A549 (cell line): ENCODE results near the gene LAMC3.

Experiments used
- BHLHE40 ChIP-seq: IDR thresholded peaks from 2 replicates; pipeline ENCODE4 v1.6.1; 2012; ENCODE audit warnings: low read depth, low read length, inconsistent platforms
- CBX2 ChIP-seq: fragments of 200-600 bp; sonication (generic); IDR thresholded peaks from 2 replicates; pipeline ENCODE4 v1.6.1; 2016; ENCODE audit warnings: low read depth, mild to moderate bottlenecking, borderline replicate concordance
- CBX8 ChIP-seq: fragments of 200-600 bp; sonication (generic); IDR thresholded peaks from 2 replicates; pipeline ENCODE4 v1.6.1; 2016
- CHD2 ChIP-seq: fragments of 150-350 bp; IDR thresholded peaks from 2 replicates; pipeline ENCODE4 v1.6.1; 2014; ENCODE audit warnings: low read length; ENCODE audit not compliant: partially characterized antibody
- HOXB5 ChIP-seq: fragments of 250-450 bp; sonication (Bioruptor Pico); IDR thresholded peaks from 2 replicates; pipeline ENCODE4 v1.5.0; 2020; ENCODE audit warnings: mild to moderate bottlenecking, moderate library complexity
- NR3C1 ChIP-seq: fragments of >200 bp; sonication (Bioruptor Twin); formaldehyde crosslinking; IDR thresholded peaks from 3 replicates; pipeline ENCODE4 v1.6.1; 2017
- RAD21 ChIP-seq, 2 experiments: fragments of >200 bp in 1 of 2; sonication (Bioruptor Twin) in 1 of 2; formaldehyde crosslinking in 1 of 2; IDR thresholded peaks in 1 of 2; conservative IDR thresholded peaks in 1 of 2; 2 replicates in 1 of 2; 3 replicates in 1 of 2; pipeline ENCODE4 v1.6.1; 2012 to 2018; ENCODE audit warnings: inconsistent platforms in 1 of 2
- TP53 ChIP-seq: fragments of 250-450 bp; sonication (Bioruptor Pico); IDR thresholded peaks from 2 replicates; pipeline ENCODE4 v1.5.0; 2021; ENCODE audit warnings: mild to moderate bottlenecking, moderate library complexity
- TF ChIP-seq, protein P1 (sequence below): fragments of >200 bp; sonication (Bioruptor Twin); formaldehyde crosslinking; IDR thresholded peaks from 3 replicates; pipeline ENCODE4 v1.5.1; 2016
- TF ChIP-seq, protein P2 (sequence below): IDR thresholded peaks from 2 replicates; pipeline ENCODE4 v1.6.1; 2012
- TF ChIP-seq, protein P3 (sequence below): fragments of 250-450 bp; sonication (Bioruptor Pico); IDR thresholded peaks from 2 replicates; pipeline ENCODE4 v1.5.0; 2021; ENCODE audit warnings: mild to moderate bottlenecking, moderate library complexity, borderline replicate concordance
- TF ChIP-seq, protein P4 (sequence below): fragments of 200-600 bp; sonication (generic); IDR thresholded peaks from 2 replicates; pipeline ENCODE4 v1.6.1; 2016; ENCODE audit warnings: antibody characterized with exemption, mild to moderate bottlenecking, moderate library complexity

DNA sequence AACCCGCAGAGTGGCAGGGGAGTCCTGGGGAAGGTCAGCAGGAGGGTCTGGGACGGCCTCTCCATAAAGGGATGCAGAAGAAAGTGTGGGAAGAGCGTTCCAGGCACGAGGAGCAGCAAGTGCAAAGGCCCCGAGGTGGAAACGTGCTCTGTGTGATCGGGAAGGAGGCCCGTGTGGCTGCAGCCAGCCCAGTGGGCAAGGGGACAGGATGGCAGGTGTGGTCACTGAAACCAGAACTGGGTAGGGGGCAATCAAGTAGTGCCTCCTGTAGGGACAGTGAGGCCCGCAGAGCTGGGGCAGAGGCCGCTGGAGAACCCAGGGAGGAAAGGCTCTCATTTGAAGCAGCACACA is 16.3 kb upstream of the LAMC3 start:
- TF ChIP-seq, protein P1, sequence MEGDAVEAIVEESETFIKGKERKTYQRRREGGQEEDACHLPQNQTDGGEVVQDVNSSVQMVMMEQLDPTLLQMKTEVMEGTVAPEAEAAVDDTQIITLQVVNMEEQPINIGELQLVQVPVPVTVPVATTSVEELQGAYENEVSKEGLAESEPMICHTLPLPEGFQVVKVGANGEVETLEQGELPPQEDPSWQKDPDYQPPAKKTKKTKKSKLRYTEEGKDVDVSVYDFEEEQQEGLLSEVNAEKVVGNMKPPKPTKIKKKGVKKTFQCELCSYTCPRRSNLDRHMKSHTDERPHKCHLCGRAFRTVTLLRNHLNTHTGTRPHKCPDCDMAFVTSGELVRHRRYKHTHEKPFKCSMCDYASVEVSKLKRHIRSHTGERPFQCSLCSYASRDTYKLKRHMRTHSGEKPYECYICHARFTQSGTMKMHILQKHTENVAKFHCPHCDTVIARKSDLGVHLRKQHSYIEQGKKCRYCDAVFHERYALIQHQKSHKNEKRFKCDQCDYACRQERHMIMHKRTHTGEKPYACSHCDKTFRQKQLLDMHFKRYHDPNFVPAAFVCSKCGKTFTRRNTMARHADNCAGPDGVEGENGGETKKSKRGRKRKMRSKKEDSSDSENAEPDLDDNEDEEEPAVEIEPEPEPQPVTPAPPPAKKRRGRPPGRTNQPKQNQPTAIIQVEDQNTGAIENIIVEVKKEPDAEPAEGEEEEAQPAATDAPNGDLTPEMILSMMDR = no peak
- TF ChIP-seq, protein P2, sequence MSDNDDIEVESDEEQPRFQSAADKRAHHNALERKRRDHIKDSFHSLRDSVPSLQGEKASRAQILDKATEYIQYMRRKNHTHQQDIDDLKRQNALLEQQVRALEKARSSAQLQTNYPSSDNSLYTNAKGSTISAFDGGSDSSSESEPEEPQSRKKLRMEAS = no peak
- TF ChIP-seq RAD21 (conservative IDR thresholded peaks at IDR 0.05 in 1 of 2, IDR thresholded peaks at IDR 0.05 in 1 of 2) = no peak
- TF ChIP-seq BHLHE40 = no peak
- no peak for TF ChIP-seq CBX8
- TF ChIP-seq HOXB5 = no peak
- no peak for TF ChIP-seq NR3C1
- TF ChIP-seq, protein P3, sequence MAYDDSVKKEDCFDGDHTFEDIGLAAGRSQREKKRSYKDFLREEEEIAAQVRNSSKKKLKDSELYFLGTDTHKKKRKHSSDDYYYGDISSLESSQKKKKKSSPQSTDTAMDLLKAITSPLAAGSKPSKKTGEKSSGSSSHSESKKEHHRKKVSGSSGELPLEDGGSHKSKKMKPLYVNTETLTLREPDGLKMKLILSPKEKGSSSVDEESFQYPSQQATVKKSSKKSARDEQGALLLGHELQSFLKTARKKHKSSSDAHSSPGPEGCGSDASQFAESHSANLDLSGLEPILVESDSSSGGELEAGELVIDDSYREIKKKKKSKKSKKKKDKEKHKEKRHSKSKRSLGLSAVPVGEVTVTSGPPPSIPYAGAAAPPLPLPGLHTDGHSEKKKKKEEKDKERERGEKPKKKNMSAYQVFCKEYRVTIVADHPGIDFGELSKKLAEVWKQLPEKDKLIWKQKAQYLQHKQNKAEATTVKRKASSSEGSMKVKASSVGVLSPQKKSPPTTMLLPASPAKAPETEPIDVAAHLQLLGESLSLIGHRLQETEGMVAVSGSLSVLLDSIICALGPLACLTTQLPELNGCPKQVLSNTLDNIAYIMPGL (CRISPR knock-in tag) = no peak
- TF ChIP-seq, protein P4, sequence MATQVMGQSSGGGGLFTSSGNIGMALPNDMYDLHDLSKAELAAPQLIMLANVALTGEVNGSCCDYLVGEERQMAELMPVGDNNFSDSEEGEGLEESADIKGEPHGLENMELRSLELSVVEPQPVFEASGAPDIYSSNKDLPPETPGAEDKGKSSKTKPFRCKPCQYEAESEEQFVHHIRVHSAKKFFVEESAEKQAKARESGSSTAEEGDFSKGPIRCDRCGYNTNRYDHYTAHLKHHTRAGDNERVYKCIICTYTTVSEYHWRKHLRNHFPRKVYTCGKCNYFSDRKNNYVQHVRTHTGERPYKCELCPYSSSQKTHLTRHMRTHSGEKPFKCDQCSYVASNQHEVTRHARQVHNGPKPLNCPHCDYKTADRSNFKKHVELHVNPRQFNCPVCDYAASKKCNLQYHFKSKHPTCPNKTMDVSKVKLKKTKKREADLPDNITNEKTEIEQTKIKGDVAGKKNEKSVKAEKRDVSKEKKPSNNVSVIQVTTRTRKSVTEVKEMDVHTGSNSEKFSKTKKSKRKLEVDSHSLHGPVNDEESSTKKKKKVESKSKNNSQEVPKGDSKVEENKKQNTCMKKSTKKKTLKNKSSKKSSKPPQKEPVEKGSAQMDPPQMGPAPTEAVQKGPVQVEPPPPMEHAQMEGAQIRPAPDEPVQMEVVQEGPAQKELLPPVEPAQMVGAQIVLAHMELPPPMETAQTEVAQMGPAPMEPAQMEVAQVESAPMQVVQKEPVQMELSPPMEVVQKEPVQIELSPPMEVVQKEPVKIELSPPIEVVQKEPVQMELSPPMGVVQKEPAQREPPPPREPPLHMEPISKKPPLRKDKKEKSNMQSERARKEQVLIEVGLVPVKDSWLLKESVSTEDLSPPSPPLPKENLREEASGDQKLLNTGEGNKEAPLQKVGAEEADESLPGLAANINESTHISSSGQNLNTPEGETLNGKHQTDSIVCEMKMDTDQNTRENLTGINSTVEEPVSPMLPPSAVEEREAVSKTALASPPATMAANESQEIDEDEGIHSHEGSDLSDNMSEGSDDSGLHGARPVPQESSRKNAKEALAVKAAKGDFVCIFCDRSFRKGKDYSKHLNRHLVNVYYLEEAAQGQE = no peak
- no peak for TF ChIP-seq TP53 (CRISPR knock-in tag)
- no peak for TF ChIP-seq CBX2
- no peak for TF ChIP-seq CHD2
